GM10847 (cell line): ENCODE data around the gene STARD10.

Experiments used
- POLR2A ChIP-seq: IDR thresholded peaks from 2 replicates; pipeline ENCODE4 v1.6.1; 2011; ENCODE audit not compliant: insufficient read length; ENCODE audit errors: extremely low read depth

The STARD10 gene

DNA sequence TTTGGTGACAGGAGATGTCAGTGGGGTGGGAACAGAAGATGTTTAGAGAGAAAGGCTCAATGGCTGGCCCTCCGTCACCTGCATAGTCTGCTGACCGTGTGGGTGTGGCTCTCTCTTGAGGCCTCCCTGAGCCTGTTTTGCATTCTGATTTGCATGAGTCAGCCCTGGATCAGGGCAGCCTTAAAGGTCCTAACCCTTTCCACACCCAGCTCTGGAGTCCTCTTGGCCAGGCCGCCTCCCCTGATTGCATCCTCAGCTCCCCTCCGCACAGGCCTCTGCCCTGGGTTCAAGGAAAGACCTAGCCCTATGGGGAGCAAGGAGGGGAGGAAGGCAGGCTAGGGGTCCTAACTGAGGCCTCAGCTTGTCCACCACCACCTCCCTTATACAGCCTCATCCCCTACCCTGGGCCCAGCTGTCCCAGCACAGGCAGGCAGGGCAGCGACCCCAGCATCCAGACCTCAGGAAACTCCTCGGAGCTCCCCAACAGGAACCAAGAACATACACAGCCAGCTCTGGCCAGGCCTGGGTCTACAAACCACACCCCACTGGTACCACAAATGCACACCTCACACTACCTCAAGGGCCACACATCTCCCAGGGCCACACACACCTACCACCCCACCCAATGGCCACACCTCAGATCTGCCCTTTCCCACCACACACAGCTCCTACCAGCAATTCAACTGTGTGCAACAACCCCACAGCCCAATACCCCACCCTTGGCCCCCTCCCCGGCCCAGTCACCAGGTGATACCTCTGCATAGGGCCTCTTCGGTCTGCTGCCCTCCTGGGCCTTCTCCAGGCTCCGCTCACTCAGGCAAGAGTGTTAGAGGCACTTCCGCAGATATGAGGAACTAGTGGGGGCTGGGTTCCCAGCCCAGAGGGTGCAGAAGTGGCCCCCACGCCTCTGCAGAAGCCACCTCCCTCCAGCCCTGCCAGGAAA is 55.4 kb downstream of the STARD10 start:
- peak; percentile 22 for TF ChIP-seq POLR2A

DNA sequence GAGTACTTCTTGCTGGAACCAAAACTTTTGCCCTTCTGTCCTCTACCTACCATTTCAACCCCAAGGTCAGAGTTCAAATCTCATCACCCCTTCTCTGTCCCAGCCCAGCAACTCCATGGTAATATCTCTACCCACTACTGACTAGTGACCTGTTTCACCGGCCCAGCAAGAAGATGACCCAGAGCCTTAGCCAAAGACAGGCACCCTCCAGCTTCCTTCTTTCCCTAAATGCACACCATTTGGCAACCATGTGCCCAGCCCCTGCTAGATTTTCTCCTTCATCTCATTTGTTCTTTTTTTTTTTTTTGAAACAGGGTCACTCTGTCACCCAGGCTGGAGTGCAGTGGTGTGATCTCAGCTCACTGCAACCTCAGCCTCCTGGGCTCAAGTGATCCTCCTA is 56.5 kb downstream of the STARD10 start:
- no peak for TF ChIP-seq POLR2A

DNA sequence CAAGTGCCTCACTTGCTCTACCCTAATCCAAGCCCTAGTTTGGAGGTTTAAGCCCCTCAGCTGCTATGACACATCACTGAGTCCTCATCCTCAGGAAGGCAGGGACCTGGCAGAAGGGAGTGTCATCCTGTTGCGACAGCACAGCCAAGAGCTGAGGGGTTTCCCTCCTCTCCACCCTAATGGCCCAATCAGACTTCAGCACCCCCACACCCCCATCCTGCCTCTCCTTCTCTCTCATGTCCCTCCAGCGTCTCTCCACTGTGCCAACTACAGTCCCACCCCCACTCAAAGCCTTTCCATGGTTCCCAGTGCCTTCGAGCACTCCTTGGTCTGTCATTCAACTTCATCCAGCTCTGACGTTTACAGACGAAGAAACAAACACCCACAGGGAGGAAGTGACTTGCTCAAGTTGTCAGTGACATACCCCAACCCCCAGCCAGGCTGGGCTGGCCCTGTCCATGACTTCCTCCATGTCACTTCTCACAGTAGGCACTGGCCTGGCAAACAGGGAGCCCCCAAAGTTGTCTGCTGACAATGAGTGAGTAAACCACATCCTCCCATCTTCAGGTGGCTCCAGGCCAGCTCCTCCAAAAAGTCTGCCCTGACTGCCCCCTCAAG is 57.3 kb downstream of the STARD10 start:
- TF ChIP-seq POLR2A = no peak

DNA sequence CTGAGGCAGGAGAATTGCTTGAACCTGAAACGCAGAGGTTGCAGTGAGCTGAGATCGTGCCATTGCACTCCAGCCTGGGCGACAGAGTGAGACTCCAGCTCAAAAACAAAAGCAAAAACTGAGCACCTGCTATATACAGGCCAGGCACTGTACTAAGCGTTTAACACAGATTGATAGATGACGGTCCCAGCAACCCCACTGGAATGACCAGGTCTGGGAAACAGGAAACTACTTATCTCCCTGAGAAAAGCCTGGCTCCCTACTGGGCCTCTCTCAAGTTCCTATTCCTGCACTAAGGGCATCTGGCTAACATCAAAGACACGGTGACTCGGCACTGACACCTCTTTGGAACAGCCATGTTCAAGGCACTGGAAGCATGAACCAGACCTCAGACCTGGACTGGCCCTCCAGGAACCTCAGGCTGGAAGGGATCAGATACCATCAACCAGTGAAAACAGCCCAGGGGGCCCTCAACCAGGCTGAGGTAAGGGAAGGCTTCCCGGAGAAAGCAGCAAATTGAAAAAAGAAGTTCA is 58.3 kb downstream of the STARD10 start:
- no peak for TF ChIP-seq POLR2A

DNA sequence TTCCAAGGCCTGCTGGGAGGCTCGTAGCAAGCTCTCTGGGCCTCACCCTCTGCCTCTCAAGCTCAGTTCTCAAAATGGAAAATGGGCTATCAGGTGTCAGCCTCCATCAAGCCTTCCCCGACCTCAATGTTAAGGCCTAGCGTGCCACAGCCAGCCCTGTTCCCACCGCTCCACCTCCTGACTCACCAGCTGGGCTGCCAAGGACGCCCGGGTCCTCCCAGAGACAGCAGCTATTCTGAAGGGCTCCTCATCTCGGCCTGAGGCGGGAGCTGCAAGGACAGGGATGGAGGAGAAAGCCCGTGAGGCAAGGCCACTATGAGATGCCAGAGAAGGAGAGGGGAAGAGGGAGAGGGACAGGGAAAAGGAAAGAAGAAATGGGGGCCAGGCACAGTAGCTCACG is 61.5 kb downstream of the STARD10 start:
- TF ChIP-seq POLR2A = no peak

DNA sequence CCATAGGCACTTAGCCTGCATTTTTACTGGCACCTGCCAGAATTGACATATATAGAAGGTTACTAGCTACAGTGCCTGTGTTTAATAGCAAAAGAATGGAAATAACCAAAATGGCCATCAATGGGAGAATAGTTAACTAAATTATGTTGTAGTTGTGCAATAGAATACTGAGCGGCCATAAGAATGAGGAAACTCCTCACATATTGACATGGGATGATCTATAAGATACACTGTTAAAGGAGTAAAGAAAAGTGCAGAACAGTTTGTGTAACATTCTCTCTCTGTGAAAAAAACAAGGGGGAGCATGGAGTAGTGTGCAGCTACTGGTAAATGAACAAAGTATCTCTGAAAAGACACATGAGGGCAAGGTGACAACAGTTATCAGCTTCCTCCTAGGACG is 63.1 kb downstream of the STARD10 start:
- TF ChIP-seq POLR2A = no peak

DNA sequence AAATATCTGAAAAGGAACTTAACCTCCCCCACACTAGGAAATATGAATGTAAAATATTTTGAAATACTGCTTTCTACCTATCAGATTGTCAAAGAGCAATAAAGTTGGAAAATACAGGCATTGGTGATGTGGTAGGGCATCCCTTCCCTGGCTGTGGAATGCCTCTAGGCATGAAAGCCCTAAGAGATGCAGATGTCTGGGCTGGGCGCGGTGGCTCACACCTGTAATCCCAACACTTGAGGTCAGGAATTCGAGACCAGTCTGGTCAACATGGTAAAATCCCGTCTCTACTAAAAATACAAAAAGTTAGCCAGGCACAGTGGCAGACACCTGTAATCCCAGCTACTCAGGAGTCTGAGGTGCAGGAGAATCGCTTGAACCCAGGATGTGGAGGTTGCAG is 63.6 kb downstream of the STARD10 start:
- TF ChIP-seq POLR2A = no peak

DNA sequence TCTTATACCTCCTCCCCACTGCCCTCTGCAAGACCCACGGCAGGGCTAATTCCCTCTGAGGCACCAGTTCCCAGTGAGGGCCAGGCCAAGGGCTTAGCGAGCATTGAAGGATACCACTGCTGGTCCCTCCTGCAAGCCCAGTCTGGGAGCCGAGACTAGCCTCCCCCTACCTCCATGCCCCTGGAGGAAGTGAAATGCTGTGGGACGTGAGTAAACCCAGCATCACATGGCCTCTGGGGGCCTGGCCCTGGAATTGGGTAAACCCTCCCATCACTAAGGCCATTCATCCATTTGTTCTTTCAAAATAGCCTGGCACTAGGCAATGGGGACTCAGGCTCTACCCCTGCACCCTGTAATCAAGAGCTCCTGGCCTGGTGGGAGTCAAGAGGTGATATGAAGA is 66.3 kb downstream of the STARD10 start:
- no peak for TF ChIP-seq POLR2A

DNA sequence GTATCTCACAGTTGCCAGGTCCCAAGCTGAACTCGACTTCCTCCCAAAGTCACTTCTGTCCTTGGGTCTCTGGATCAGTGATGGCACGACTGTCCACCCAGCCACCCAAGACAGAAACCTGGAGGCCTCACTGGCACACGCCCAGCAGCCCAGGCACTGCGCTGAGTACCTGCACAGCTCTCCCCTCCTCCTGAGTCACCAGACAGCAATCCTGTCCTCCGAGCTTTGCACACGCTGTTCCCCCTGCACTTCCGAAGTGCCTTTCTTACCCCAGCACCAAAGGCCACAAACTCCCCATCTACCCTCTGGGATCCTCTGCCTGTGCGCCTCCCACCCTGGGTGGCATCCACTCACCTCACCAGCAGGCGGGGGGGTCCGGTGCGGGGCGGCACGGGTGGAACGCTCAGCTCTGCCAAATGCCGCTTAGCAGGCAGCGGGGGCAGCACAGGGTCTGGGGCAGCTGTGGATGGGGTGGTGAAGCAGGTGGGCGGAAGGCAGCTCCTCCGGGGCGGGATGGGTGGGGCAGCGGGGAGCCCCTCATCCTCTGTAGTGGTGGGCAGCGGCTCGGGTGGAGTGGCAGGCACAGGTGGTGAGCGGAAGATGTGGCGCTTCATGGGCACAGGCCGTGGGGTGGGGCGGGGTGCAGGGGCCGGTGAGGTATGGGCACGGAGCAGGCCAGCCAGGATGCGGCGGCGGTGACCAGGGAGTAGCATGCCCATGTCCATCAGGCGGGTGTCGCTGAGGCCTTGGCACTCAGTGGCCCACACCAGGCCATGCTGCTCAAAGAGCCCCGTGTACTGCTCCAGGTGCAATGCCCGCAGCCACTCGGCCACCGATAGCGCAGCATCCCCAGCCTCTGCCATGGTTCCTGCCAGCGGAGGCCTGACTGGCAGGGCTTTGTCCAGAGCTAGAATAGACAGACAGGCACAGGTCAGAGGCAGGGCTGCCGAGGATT is 67.3 kb downstream of the STARD10 start:
- no peak for TF ChIP-seq POLR2A

DNA sequence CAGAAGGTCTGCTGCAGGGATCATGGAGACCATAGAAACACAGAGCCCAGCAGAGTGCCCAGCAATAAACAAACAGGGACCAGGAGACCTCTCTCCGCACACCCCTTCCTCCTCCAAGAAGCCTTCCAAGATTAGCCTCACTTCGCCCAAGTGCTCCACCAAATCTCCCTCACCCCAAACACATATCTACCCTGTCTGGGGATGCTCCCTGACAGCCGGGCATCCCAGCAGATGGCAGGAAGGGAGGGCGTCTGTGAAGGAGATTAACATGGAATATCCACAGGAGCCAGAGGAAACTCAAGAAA is 68.2 kb downstream of the STARD10 start:
- no peak for TF ChIP-seq POLR2A

DNA sequence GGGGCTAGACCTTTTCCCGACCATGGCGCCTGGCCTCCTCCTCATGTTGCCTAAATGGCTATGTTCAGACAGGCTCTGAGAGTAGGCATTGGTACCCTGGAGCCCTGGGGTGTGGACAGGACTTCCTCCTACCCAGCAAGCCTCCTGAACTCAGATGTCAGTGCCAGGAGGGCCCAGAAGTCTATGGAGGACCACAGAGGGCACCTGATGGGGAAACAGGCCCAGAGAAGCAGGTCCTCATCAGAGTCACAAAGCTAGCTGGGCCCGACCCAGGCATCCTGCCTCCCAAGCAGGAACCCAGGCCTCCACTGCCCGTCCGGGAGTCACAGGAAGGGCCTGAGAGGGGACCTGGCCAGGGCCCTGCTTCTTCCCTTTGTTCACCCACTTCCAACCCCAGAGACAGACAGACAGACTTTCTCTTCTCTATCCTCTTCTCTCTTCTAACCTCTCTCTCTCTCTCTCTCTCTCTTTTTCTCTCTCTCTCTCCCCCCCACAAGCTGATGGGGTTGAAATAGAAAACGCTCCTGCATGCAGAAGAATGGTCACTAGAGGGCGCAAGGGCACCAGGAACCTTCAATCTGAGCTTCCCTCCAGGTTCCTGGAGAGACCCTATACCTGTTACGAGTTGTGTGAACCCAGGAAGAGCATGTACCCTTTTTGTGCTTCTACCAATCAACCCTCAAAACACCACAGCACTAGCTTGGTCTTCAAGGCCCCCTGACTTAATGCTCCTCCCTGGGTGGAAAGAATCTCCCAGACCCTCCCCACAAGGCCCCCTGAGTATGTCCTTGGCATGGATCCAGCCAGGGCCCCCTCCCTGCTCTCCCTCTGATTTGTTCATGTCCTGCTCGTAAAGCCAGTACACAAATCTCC is 68.8 kb downstream of the STARD10 start:
- TF ChIP-seq POLR2A = no peak

DNA sequence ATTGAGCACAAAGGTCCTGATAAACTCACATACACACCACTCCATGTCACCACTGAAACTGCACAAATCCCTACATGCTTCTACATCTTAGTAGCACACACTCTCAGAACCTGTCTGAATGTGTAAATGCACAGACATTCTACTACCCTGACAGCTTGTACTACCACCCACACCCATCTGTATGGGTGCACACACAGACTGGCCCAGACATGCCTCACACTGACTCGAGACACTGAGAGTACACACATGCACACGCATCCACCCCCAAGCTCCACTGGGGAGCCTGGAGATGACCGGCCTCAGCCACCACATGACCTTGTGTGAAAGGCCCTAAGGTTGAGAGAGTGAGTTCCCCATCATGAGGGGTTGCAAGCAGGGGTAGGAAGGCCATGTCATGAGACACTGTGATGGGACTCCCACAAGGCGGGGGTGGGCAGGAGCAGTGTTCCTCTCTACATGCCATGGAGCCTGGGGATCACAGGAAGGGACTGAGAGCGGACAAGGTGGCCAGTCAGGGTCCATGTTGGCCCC is 69.8 kb downstream of the STARD10 start:
- TF ChIP-seq POLR2A = no peak

DNA sequence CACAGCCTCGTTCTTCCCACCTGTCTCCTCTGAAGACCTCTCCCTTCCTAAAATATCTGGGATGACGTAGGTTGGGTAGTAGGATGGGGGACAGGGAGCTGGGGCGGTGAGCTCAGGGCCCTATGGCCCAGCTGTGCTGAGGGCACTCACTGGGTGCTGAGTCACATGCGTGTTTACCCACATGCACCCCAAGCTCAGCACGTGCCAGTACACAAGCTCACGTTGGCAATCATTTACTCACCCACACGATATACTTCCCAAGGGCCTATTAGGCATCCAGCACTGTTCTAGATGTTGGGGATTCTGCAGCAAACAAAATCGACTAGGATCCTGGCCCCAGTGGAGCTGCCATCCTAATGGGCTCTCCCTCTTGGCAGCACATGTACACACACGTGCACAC is 70.3 kb downstream of the STARD10 start:
- TF ChIP-seq POLR2A = no peak

DNA sequence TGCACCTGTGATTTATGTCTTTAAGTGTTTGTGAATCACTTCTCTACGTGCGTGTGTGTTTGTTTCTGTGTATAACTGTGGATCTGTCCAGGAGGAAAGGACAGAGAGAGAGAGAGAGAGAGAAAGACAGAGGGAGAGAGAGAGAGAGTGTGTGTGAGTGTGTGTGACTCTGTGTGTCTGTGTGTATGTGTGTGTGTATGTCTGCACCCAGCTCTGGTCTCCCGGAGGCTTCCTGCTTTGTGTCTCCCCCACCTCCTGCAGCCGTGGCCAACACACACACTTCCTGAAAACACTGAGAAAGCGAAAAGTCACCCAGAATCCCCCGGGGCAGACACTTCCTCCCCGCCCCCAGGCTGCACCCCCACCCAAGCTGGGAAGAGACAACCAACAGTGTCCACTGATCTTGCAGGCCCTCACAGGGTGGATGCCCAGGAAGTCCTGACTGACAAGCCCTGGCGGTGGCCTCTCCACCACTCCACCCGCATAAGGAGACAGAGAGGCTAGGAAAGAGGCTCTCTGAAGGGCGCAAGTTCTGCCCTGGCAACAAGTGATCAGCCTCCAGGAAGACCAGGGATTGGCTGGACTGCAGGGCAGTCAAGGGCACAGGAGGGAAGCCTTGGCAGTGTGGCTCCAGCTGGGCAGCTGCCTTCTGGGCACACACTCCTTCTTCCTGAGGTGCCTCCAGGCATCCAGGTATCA is 71.6 kb downstream of the STARD10 start:
- TF ChIP-seq POLR2A = peak; percentile 32
